Lung (tissue), 12 donors: Measurements from ENCODE around the gene ALG1L2. TPM values are rescaled to one million over a fixed set of nuclear protein-coding genes. Genes with fewer than 3 reads are reported as not detected.
"Not testable (repeated sequence)": the region's sequence is repeated elsewhere in the genome, so short reads cannot be mapped to it uniquely, and the experiment has no call there.

Source experiments
- ATAC-seq: fragments of 200-7000 bp; cut with Tn5 transposase; one replicate; pipeline ENCODE4 v1.9.1; 2020; ENCODE audit warnings: moderate number of reproducible peaks; ENCODE audit not compliant: insufficient read depth, low FRiP score
- DNase-seq, 3 donors: peaks; one replicate each; pipeline ENCODE4 v3.0.0-alpha.2; 2013 to 2017
- H3K27ac ChIP-seq, 2 donors: one replicate each; pipeline ENCODE4 v1.5.1; 2013; ENCODE audit warnings: mild to moderate bottlenecking in 2 of 2, moderate library complexity in 2 of 2, control low read depth in 1 of 2, inconsistent platforms in 1 of 2, low read depth in 1 of 2, low read length in 1 of 2
- H3K27me3 ChIP-seq, 3 donors: one replicate each; pipeline ENCODE4 v1.5.1; 2013; ENCODE audit warnings: low read length in 2 of 3; ENCODE audit not compliant: control insufficient read depth in 3 of 3, insufficient read depth in 3 of 3
- H3K36me3 ChIP-seq, 4 donors: one replicate each; pipeline ENCODE4 v1.5.1; 2013; ENCODE audit warnings: low read length in 4 of 4, mild to moderate bottlenecking in 1 of 4, moderate library complexity in 1 of 4; ENCODE audit not compliant: control insufficient read depth in 4 of 4, insufficient read depth in 4 of 4
- H3K4me1 ChIP-seq, 5 donors: one replicate each; pipeline ENCODE4 v1.5.1; 2013; ENCODE audit warnings: low read length in 5 of 5, mild to moderate bottlenecking in 2 of 5, moderate library complexity in 1 of 5; ENCODE audit not compliant: control insufficient read depth in 5 of 5, insufficient read depth in 5 of 5
- H3K4me3 ChIP-seq: one replicate; pipeline ENCODE4 v1.5.1; 2013; ENCODE audit warnings: mild to moderate bottlenecking, control low read depth, moderate library complexity
- H3K9ac ChIP-seq, 2 donors: one replicate each; pipeline ENCODE4 v1.5.1; 2013; ENCODE audit warnings: low read length in 2 of 2, control low read depth in 1 of 2; ENCODE audit not compliant: insufficient read depth in 1 of 2
- H3K9me3 ChIP-seq, 4 donors: one replicate each; pipeline ENCODE4 v1.5.1; 2013; ENCODE audit warnings: low read length in 3 of 4, mild to moderate bottlenecking in 1 of 4, moderate library complexity in 1 of 4; ENCODE audit not compliant: control insufficient read depth in 4 of 4, insufficient read depth in 3 of 4
- WGBS, 2 donors: extraction: QIAGEN DNeasy Blood & Tissue Kit; methylation state at CpG; one replicate each; pipeline ENCODE4 v1.1.7; 2013; 5-methylcytosine and 5-hydroxymethylcytosine counted together
- polyA plus RNA-seq, 2 donors: library from polyadenylated mRNA; stranded (reverse); fragments of 200-250 nt; gene quantifications; one replicate each; pipeline ENCODE4 v1.2.1, GENCODE V29; 2013
- total RNA-seq, 2 donors: library from RNA; depleted of rRNA in 1 of 2; stranded (reverse); fragments of >200 nt in 1 of 2; gene quantifications; one replicate each; pipeline ENCODE4 v1.2.1, GENCODE V29; 2014 to 2021
- TF ChIP-seq, protein P1 (sequence below): IDR thresholded peaks from 2 replicates; pipeline ENCODE4 v1.5.1; 2012; ENCODE audit warnings: mild to moderate bottlenecking; ENCODE audit errors: control extremely low read depth, extremely low read depth
- donor health status: control.
- donor health status: control.
- donor health status: Bipolar disorder and iron deficiency.
- donor health status: healthy.
- donor health status: DM: yes; HTN: yes; CAD: no.

The ALG1L2 gene
- total and polyA plus RNA-seq, 4 donors, result 0.80 TPM; not detected in 3

GRCh38 chr3:130048726-130049125 is 32.9 kb upstream of the ALG1L2 start:
- H3K27me3 ChIP-seq, result no peaks in the 10 kb centered on the region
- no peak for DNase-seq
- H3K4me1 ChIP-seq, result no peaks in the 10 kb centered on the region
- no peak overlapping the region for H3K27ac ChIP-seq
- peaks cover 0 to 3% (median under 1%) of the 10 kb centered on the region in 4 donors for H3K9me3 ChIP-seq
- no peak overlapping the region for H3K4me3 ChIP-seq
- 93% methylated on average over 6 of the region's 6 CpGs; no CpG with 5 or more reads in 1 of the 2 donors for WGBS, 2 donors
- ATAC-seq, result no peak
- TF ChIP-seq, protein P1, sequence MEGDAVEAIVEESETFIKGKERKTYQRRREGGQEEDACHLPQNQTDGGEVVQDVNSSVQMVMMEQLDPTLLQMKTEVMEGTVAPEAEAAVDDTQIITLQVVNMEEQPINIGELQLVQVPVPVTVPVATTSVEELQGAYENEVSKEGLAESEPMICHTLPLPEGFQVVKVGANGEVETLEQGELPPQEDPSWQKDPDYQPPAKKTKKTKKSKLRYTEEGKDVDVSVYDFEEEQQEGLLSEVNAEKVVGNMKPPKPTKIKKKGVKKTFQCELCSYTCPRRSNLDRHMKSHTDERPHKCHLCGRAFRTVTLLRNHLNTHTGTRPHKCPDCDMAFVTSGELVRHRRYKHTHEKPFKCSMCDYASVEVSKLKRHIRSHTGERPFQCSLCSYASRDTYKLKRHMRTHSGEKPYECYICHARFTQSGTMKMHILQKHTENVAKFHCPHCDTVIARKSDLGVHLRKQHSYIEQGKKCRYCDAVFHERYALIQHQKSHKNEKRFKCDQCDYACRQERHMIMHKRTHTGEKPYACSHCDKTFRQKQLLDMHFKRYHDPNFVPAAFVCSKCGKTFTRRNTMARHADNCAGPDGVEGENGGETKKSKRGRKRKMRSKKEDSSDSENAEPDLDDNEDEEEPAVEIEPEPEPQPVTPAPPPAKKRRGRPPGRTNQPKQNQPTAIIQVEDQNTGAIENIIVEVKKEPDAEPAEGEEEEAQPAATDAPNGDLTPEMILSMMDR, result no peak
- H3K9ac ChIP-seq, result no peak overlapping the region
- no peaks in the 10 kb centered on the region for H3K36me3 ChIP-seq

- not testable (repeated sequence) for H3K27me3 ChIP-seq, H3K9ac ChIP-seq, H3K4me1 ChIP-seq, ATAC-seq, H3K9me3 ChIP-seq, H3K4me3 ChIP-seq, H3K27ac ChIP-seq, H3K36me3 ChIP-seq
- 86 to 100% methylated on average over 1 to 5 of the region's 5 CpGs for WGBS, 2 donors
- peak in 1 of 3 donors; percentile 14 for DNase-seq
Observed at GRCh38 chr3:130052366-130052765, 29.3 kb upstream of the ALG1L2 start.

DNA sequence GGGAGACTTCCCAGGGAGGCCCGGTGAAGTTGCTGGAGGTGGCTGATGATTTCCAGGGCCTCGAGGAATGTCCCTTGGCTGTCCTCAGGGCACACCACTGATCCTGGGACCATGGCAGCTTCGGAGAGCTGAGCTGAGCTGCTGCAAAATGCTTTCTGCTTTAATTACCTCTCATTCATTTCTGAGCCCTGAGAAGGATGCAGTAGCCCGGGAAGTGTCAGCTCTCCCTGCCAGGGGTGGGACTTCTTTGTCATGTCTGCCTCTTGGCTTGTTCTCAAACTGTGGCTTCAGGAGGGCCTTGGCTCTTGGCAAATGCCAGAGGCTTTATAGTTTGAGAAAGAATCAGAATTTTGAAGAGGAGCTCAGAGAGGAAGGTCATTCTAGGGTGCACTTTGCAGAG is 28.7 kb upstream of the ALG1L2 start:
- not testable (repeated sequence) for ATAC-seq

GRCh38 chr3:130057536-130058266 is 23.9 kb upstream of the ALG1L2 start:
- not testable (repeated sequence) for H3K27me3 ChIP-seq, H3K9ac ChIP-seq, ATAC-seq, H3K4me1 ChIP-seq, DNase-seq, H3K27ac ChIP-seq, H3K36me3 ChIP-seq, H3K4me3 ChIP-seq, H3K9me3 ChIP-seq
- WGBS, 2 donors, result 69% methylated on average over 13 of the region's 15 CpGs; no CpG with 5 or more reads in 1 of the 2 donors

More for the DNA sequence above, 28.7 kb upstream of the ALG1L2 start:
- H3K27ac ChIP-seq, H3K4me1 ChIP-seq, H3K9ac ChIP-seq, H3K9me3 ChIP-seq, H3K27me3 ChIP-seq, DNase-seq, H3K36me3 ChIP-seq, H3K4me3 ChIP-seq: not testable (repeated sequence)
- WGBS, 2 donors, result 100% methylated on average over 1 of the region's 4 CpGs; no CpG with 5 or more reads in 1 of the 2 donors

- not testable (repeated sequence) for H3K4me1 ChIP-seq, H3K9ac ChIP-seq, H3K27ac ChIP-seq, H3K27me3 ChIP-seq, H3K36me3 ChIP-seq, ATAC-seq, H3K4me3 ChIP-seq, H3K9me3 ChIP-seq
- WGBS, 2 donors, result 100% methylated on average over 2 of the region's 4 CpGs; no CpG with 5 or more reads in 1 of the 2 donors
- peak; percentile 33 to 73 (median 57) for DNase-seq
Observed at GRCh38 chr3:130058267-130058657, 23.4 kb upstream of the ALG1L2 start.

GRCh38 chr3:130058716-130059115 is 22.9 kb upstream of the ALG1L2 start:
- peak; percentile 29 to 48 (median 41) for DNase-seq
- WGBS, 2 donors, result 12% methylated on average over 3 of the region's 6 CpGs; no CpG with 5 or more reads in 1 of the 2 donors
- H3K9me3 ChIP-seq, H3K4me1 ChIP-seq, H3K36me3 ChIP-seq, H3K27me3 ChIP-seq, H3K27ac ChIP-seq, H3K4me3 ChIP-seq, H3K9ac ChIP-seq, ATAC-seq: not testable (repeated sequence)

- H3K4me3 ChIP-seq, H3K4me1 ChIP-seq, H3K27me3 ChIP-seq, ATAC-seq, H3K9me3 ChIP-seq, H3K27ac ChIP-seq, H3K9ac ChIP-seq, H3K36me3 ChIP-seq, DNase-seq: not testable (repeated sequence)
- WGBS, 2 donors, result 100% methylated on average over 1 of the region's 1 CpG; no CpG with 5 or more reads in 1 of the 2 donors
Observed at GRCh38 chr3:130059162-130059561, 22.5 kb upstream of the ALG1L2 start.
